GM12872 (cell line): Measurements from ENCODE around the gene ZFYVE28.

Experiments
- TF ChIP-seq, protein P1 (sequence below): IDR thresholded peaks from 3 replicates; pipeline ENCODE4 v1.5.1; 2011; ENCODE audit warnings: low read depth, mild to moderate bottlenecking, low read length, moderate library complexity; ENCODE audit not compliant: insufficient read depth

The ZFYVE28 gene

GRCh38 chr4:2449051-2449450 lies 30.6 kb upstream of the ZFYVE28 start:
- TF ChIP-seq, protein P1, sequence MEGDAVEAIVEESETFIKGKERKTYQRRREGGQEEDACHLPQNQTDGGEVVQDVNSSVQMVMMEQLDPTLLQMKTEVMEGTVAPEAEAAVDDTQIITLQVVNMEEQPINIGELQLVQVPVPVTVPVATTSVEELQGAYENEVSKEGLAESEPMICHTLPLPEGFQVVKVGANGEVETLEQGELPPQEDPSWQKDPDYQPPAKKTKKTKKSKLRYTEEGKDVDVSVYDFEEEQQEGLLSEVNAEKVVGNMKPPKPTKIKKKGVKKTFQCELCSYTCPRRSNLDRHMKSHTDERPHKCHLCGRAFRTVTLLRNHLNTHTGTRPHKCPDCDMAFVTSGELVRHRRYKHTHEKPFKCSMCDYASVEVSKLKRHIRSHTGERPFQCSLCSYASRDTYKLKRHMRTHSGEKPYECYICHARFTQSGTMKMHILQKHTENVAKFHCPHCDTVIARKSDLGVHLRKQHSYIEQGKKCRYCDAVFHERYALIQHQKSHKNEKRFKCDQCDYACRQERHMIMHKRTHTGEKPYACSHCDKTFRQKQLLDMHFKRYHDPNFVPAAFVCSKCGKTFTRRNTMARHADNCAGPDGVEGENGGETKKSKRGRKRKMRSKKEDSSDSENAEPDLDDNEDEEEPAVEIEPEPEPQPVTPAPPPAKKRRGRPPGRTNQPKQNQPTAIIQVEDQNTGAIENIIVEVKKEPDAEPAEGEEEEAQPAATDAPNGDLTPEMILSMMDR: no peak

DNA sequence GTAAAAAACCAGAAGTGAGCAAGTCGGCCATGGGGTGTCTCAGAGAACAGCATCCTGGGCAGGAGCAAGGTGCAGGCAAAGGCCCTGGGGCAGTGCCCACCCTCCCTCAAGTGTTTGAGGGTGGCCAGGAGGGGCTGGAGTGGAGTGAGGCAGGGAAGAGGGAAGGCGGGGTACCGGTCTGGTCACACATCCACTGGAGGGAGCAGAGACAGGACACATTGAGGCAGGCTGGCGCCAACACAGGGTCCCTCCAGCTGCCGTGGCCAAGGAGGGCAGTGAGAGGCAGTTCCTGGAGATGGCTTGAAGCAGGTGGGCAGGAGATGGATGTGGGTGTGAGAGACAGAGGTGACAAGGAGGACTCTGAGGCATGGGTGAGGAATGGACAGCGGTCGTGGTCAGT lies 30.1 kb upstream of the ZFYVE28 start:
- TF ChIP-seq, protein P1: no peak

DNA sequence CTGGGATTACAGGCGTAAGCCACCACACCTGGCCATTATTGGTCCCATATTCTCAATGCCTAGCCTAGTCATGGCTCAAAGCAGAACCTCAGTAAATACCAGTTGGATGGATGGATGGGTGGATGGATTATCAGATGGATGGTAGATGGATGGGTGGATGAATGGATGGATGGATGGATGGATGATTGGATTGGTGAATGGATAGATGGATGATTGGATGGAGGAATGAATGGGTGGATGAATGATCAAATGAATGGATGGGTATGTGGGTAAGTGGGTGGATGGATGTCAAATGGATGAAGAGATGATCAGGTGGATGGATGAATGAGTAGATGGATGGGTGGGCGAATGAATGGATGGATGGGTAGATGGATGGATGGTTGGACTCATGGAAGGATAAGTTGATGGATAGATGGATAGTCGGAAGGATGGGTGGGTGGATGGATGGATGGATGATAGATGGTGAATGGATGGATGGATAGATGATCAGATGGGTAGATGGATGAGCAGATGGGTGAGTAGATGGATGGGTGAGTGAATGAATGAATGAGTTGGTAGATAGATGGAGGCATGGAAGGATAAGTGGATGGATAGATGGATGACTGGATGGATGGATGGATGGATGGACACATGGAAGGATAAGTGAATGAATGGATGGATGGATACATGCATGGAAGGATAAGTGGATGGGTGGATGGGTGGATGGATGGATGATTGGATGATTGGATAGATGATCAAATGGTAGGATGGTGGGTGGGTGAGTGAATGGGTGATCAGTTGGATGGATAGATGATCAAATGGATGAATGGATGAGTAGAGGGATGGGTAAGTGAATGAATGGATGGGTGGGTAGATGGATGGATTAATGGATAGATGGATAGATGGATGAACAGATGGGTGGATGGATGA lies 28.5 kb upstream of the ZFYVE28 start:
- TF ChIP-seq, protein P1: no peak

DNA sequence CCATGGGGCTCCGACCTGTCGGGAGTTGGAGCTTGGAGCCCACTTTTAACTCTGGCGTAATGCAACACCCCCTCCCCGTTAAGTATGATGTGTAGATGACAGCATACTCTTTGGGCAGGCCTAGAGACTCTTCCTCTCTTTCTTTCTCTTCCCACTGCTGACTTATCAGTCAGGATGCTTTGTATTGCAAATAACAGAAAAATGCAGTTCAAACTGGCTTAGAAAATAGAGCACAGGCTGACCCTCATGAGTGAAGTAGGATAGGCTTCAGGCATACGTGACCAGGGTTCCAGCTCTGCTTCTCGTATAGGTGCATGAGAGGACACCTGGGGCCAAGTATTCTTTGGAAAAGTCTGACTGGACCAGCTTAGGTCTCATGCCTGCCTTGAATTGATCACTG lies 27.1 kb upstream of the ZFYVE28 start:
- TF ChIP-seq, protein P1: no peak

GRCh38 chr4:2445130-2445529 lies 26.7 kb upstream of the ZFYVE28 start:
- TF ChIP-seq, protein P1: no peak

GRCh38 chr4:2443956-2444740 lies 25.7 kb upstream of the ZFYVE28 start:
- TF ChIP-seq, protein P1: no peak

GRCh38 chr4:2443061-2443730 lies 24.8 kb upstream of the ZFYVE28 start:
- TF ChIP-seq, protein P1: no peak
